ENCODE data around the gene SFXN3.

Gene SFXN3

GRCh38 chr10:101042118-101042517 is 11.1 kb downstream of the SFXN3 start:
- TF ChIP-seq CTCF (IDR thresholded peaks at IDR 0.05; ENCODE audit: borderline replicate concordance, control extremely low read depth, extremely low read depth, insufficient read depth, missing control alignments) = no peak
- DNase-seq (ENCODE audit: low spot score) = no peak
- in situ Hi-C loops (cut with MboI; ENCODE audit: low sequenced_read_pairs, unreplicated experiment) = no loop called here

DNA sequence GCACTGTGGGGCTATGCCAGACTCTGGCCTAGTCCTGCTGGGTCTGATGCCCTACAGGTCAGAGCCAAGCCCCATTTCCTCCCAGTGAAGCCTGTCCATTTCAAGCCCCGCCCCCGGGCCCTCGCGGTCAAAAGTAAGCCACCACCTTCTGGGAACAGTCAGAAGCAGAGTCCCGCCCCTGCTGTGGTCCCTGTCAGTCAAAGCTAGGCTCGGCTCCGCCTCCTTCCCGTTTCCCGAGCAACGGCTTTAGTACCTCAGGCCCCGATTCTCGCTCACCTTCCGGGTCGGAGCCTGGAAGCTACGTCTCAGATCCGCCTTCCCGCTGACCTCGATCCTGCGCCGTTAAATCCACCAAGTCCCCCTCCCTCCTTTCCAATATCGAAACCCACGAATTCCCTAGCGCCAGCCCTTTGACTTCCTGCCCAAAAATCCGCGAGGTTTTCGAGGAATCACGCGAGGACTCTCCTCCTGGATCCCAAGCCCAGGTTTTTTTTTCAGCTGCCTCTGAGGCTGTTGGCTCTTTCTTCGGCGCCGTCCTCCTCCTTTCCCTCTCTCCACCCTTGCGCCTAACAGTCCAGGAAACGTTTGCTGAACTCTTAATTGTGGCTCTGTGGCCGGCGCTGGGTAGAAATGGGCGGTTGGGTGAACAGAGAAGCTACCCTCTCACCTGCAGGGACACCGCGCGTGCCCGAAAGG is 11.8 kb downstream of the SFXN3 start:
- peak; percentile 95 for DNase-seq (ENCODE audit: low spot score)
- in situ Hi-C loops (cut with MboI; ENCODE audit: low sequenced_read_pairs, unreplicated experiment) = no loop called here
- TF ChIP-seq CTCF (IDR thresholded peaks at IDR 0.05; ENCODE audit: borderline replicate concordance, control extremely low read depth, extremely low read depth, insufficient read depth, missing control alignments) = no peak

GRCh38 chr10:101043363-101043707 is 12.3 kb downstream of the SFXN3 start:
- no peak for DNase-seq (ENCODE audit: low spot score)
- in situ Hi-C loops (cut with MboI; ENCODE audit: low sequenced_read_pairs, unreplicated experiment) = no loop called here

DNA sequence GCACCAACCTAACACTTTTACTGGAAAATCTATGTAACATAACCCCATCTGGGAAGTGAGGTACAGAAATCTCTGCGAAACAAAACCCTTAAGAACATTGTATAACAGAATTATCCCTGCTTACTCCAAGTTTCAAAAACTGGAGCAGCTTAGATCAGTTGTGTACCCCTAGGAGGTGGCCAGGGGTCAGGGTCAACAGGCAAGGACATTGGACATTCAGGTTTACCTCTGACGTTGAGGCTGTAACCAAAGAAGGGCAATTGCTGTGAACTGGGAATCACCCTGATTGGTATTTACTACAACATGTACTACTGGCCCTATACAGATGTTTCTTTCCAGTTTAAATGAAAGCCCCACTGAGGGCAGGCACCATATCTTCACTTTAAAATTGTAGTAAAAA is 13.1 kb downstream of the SFXN3 start:
- no peak for DNase-seq (ENCODE audit: low spot score)
- in situ Hi-C loops (cut with MboI; ENCODE audit: low sequenced_read_pairs, unreplicated experiment) = no loop called here
- TF ChIP-seq CTCF (IDR thresholded peaks at IDR 0.05; ENCODE audit: borderline replicate concordance, control extremely low read depth, extremely low read depth, insufficient read depth, missing control alignments) = no peak

More at GRCh38 chr10:101043363-101043707, 12.3 kb downstream of the SFXN3 start:
- no peak for TF ChIP-seq CTCF (IDR thresholded peaks at IDR 0.05; ENCODE audit: borderline replicate concordance, control extremely low read depth, extremely low read depth, insufficient read depth, missing control alignments)

- no peak for DNase-seq (ENCODE audit: low spot score)
- in situ Hi-C loops (cut with MboI; ENCODE audit: low sequenced_read_pairs, unreplicated experiment) = no loop called here
- no peak for TF ChIP-seq CTCF (IDR thresholded peaks at IDR 0.05; ENCODE audit: borderline replicate concordance, control extremely low read depth, extremely low read depth, insufficient read depth, missing control alignments)
These were observed 15.6 kb downstream of the SFXN3 start for GRCh38 chr10:101046332-101047238.

- no peak for DNase-seq (ENCODE audit: low spot score)
- in situ Hi-C loops (cut with MboI; ENCODE audit: low sequenced_read_pairs, unreplicated experiment) = no loop called here
- no peak for TF ChIP-seq CTCF (IDR thresholded peaks at IDR 0.05; ENCODE audit: borderline replicate concordance, control extremely low read depth, extremely low read depth, insufficient read depth, missing control alignments)
These were observed 16.2 kb downstream of the SFXN3 start for GRCh38 chr10:101047268-101047667.

All from GM13976 (cell line).